ENCODE results near the gene KYAT1.

DNA sequence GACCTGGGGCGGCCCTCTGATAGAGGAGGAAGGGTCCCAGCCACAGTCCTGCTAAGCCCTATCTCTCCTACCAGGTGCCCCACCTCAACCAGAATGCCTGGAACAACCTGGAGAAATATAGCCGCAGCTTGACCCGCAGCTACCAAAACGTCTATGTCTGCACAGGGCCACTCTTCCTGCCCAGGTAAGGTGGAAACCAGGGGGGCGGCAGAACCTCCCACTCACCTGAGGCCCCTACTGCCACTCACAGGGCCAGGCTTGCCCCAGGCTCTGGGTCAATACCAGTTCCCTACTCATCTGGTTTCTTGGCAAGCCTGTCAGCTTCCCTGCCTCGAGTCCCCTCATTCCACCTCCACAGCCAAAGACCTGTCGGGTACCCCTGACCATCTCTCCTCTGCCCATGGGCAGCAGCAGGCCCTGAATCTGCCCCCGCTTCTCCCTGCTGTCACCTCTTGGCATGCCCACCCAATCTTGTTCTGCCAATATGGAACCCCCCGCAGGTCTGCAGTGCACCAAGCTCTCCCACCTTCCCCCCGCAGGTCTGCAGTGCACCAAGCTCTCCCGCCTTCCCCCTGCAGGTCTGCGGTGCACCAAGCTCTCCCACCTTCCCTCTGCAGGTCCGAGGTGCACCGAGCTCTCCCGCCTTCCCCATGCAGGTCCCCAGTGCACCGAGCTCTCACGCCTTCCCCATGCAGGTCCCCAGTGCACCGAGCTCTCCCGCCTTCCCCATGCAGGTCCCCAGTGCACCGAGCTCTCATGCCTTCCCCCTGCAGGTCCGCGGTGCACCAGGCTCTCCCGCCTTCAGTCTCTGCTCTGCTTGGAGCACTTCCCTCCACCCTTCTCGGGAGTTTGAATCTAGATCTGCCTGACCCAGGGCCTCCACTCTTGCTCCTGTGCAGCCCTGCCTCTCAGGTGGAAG lies 60.8 kb downstream of the KYAT1 start:
- TF ChIP-seq, protein P1, sequence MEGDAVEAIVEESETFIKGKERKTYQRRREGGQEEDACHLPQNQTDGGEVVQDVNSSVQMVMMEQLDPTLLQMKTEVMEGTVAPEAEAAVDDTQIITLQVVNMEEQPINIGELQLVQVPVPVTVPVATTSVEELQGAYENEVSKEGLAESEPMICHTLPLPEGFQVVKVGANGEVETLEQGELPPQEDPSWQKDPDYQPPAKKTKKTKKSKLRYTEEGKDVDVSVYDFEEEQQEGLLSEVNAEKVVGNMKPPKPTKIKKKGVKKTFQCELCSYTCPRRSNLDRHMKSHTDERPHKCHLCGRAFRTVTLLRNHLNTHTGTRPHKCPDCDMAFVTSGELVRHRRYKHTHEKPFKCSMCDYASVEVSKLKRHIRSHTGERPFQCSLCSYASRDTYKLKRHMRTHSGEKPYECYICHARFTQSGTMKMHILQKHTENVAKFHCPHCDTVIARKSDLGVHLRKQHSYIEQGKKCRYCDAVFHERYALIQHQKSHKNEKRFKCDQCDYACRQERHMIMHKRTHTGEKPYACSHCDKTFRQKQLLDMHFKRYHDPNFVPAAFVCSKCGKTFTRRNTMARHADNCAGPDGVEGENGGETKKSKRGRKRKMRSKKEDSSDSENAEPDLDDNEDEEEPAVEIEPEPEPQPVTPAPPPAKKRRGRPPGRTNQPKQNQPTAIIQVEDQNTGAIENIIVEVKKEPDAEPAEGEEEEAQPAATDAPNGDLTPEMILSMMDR (conservative IDR thresholded peaks at IDR 0.05) = no peak
- TF ChIP-seq ZFX (IDR thresholded peaks at IDR 0.05) = no peak

Data from C4-2B (cell line).